HG03354 (cell line): ENCODE results near the gene SEC31A.

Experiments
- ATAC-seq: cut with Tn5 transposase; IDR thresholded peaks from one replicate; pipeline ENCODE4 v1.9.1; 2021; ENCODE audit warnings: mild to moderate bottlenecking; ENCODE audit not compliant: unreplicated experiment, poor library complexity, severe bottlenecking

SEC31A gene

GRCh38 chr4:82798168-82799005 lies 92.6 kb downstream of the SEC31A start, which contains the start of gene SCD5:
TSS of gene SCD5 (minus strand) at chr4:82798796. CDS start at chr4:82798537, 259 bp downstream.
- ATAC-seq = peak; percentile 77

GRCh38 chr4:82797405-82798111 lies 93.4 kb downstream of the SEC31A start:
- no peak for ATAC-seq

GRCh38 chr4:82797040-82797404 lies 93.9 kb downstream of the SEC31A start:
- ATAC-seq = no peak

- no peak for ATAC-seq
Measured at GRCh38 chr4:82792912-82793649, 97.9 kb downstream of the SEC31A start.

- no peak for ATAC-seq
Measured at GRCh38 chr4:82791179-82791578, 99.8 kb downstream of the SEC31A start.

- no peak for ATAC-seq
Measured at GRCh38 chr4:82790060-82790660, 100.8 kb downstream of the SEC31A start.

- ATAC-seq = no peak
Measured at GRCh38 chr4:82789025-82789776, 101.8 kb downstream of the SEC31A start.

- ATAC-seq = no peak
Measured at GRCh38 chr4:82787342-82787741, 103.6 kb downstream of the SEC31A start.

- ATAC-seq = no peak
Measured at GRCh38 chr4:82786828-82787227, 104.1 kb downstream of the SEC31A start.

- ATAC-seq = no peak
Measured at GRCh38 chr4:82785611-82786400, 105.1 kb downstream of the SEC31A start.

- no peak for ATAC-seq
Measured at GRCh38 chr4:82784681-82785610, 106.0 kb downstream of the SEC31A start.

GRCh38 chr4:82782626-82783345 lies 108.2 kb downstream of the SEC31A start:
- ATAC-seq = no peak

GRCh38 chr4:82780752-82781231 lies 110.2 kb downstream of the SEC31A start:
- peak; percentile 71 for ATAC-seq

GRCh38 chr4:82780170-82780751 lies 110.7 kb downstream of the SEC31A start:
- no peak for ATAC-seq

- no peak for ATAC-seq
Measured at GRCh38 chr4:82779032-82779431, 111.9 kb downstream of the SEC31A start.

GRCh38 chr4:82777857-82778525 lies 113.0 kb downstream of the SEC31A start:
- ATAC-seq = no peak
